ENCODE results near the gene SGMS1.

The SGMS1 gene

DNA sequence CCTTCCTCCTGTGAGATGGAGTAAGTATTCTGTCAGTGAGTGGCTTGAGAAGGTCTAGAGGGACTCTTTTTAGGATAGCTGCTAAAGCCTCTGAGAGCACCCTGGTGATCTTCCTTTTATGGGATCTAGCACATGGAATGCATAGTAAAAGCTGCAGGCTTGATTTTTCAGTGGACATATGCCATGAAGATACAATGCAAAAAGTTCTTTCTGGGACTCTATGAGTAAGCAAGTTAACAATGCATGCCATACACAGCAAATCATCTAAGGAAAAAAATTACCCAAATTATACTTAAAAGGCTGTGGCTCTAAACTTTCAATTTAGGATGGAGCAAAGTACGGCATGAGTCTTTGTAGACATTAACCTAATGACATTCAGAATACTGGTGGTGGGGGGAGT is 154.5 kb downstream of the SGMS1 start:
- no peak for DNase-seq
- Histone ChIP-seq H2BK120ac (ENCODE audit: low read depth, low read length) (no peak overlapping the region), H3K9ac (ENCODE audit: low read length) (peak overlapping the region; percentile 24), H3K4ac (ENCODE audit: low read depth in 1 of 2, low read length in 2 of 2) (no peak overlapping the region), H3K4me1 (ENCODE audit: control insufficient read depth, insufficient read depth, low read depth, low read length) (peaks cover 4% of the 10 kb centered on the region), H2AFZ (ENCODE audit: low read depth, low read length) (no peak overlapping the region), H2BK5ac (ENCODE audit: low read depth, low read length, poor library complexity, severe bottlenecking) (no peak overlapping the region), H3K4me3 (ENCODE audit: insufficient read depth in 1 of 2, low read depth in 1 of 2, low read length in 2 of 2) (peak overlapping the region in 1 of 2 experiments; percentile 51), H3K18ac (ENCODE audit: low read depth in 1 of 2, low read length in 2 of 2) (no peak overlapping the region), H3K9me3 (ENCODE audit: control insufficient read depth, low read length) (no peaks in the 10 kb centered on the region), H4K91ac (ENCODE audit: low read length) (no peak overlapping the region), H2BK12ac (ENCODE audit: low read length in 2 of 2) (no peak overlapping the region), H3K4me2 (ENCODE audit: low read length, poor library complexity, severe bottlenecking) (no peak overlapping the region), H3K27ac (ENCODE audit: low read length, poor library complexity, severe bottlenecking) (no peak overlapping the region), H4K8ac (ENCODE audit: low read length) (no peak overlapping the region), H3K23ac (ENCODE audit: low read length in 2 of 2) (no peak overlapping the region), H2BK15ac (ENCODE audit: low read depth, poor library complexity, severe bottlenecking) (no peak overlapping the region), H3K27me3 (ENCODE audit: control insufficient read depth in 1 of 2, insufficient read depth in 1 of 2, low read length in 2 of 2) (no peaks in the 10 kb centered on the region), H3K14ac (ENCODE audit: low read length in 2 of 2) (no peak overlapping the region), H2AK5ac (ENCODE audit: low read length, severe bottlenecking) (no peak overlapping the region), H3K36me3 (ENCODE audit: control insufficient read depth in 1 of 2, insufficient read depth in 2 of 2, low read depth in 1 of 2, low read length in 2 of 2) (no peaks in the 10 kb centered on the region), H3K79me1 (replicated peaks; ENCODE audit: low read length, poor library complexity, severe bottlenecking) (peaks cover 4% of the 10 kb centered on the region)
- 100% methylated on average over 1 of the region's 1 CpG for WGBS

DNA sequence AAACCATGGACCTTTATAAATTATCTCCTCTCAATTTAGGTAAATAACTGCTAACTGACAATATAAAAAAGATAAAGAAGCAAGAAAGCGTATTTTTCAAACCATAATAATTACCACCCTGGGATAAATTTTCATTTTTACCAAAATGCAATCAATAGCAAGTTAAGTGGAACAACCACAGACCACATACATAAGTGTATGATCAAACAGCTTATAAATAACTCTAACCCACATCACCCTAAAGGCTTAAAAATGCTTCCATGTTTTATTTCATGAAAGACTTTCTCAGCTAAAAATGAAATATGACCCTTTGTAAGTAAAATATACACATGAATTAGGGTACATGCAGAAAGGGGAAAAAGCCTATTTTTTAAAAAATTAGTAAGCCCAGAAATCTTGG is 156.5 kb downstream of the SGMS1 start:
- Histone ChIP-seq H2BK120ac (ENCODE audit: low read depth, low read length) (no peak overlapping the region), H3K4ac (ENCODE audit: low read depth in 1 of 2, low read length in 2 of 2) (no peak overlapping the region), H3K27ac (ENCODE audit: low read length, poor library complexity, severe bottlenecking) (no peak overlapping the region), H3K79me1 (replicated peaks; ENCODE audit: low read length, poor library complexity, severe bottlenecking) (peaks cover 2% of the 10 kb centered on the region), H3K36me3 (ENCODE audit: control insufficient read depth in 1 of 2, insufficient read depth in 2 of 2, low read depth in 1 of 2, low read length in 2 of 2) (no peaks in the 10 kb centered on the region), H2BK15ac (ENCODE audit: low read depth, poor library complexity, severe bottlenecking) (no peak overlapping the region), H4K91ac (ENCODE audit: low read length) (no peak overlapping the region), H3K18ac (ENCODE audit: low read depth in 1 of 2, low read length in 2 of 2) (no peak overlapping the region), H3K4me2 (ENCODE audit: low read length, poor library complexity, severe bottlenecking) (no peak overlapping the region), H3K14ac (ENCODE audit: low read length in 2 of 2) (no peak overlapping the region), H2BK5ac (ENCODE audit: low read depth, low read length, poor library complexity, severe bottlenecking) (no peak overlapping the region), H2AFZ (ENCODE audit: low read depth, low read length) (no peak overlapping the region), H3K4me3 (ENCODE audit: insufficient read depth in 1 of 2, low read depth in 1 of 2, low read length in 2 of 2) (no peak overlapping the region), H2BK12ac (ENCODE audit: low read length in 2 of 2) (no peak overlapping the region), H3K23ac (ENCODE audit: low read length in 2 of 2) (no peak overlapping the region), H3K9ac (ENCODE audit: low read length) (no peak overlapping the region), H2AK5ac (ENCODE audit: low read length, severe bottlenecking) (no peak overlapping the region), H3K27me3 (ENCODE audit: control insufficient read depth in 1 of 2, insufficient read depth in 1 of 2, low read length in 2 of 2) (no peaks in the 10 kb centered on the region), H4K8ac (ENCODE audit: low read length) (no peak overlapping the region), H3K4me1 (ENCODE audit: control insufficient read depth, insufficient read depth, low read depth, low read length) (peaks cover 4% of the 10 kb centered on the region), H3K9me3 (ENCODE audit: control insufficient read depth, low read length) (no peaks in the 10 kb centered on the region)
- DNase-seq, result no peak
- 83% methylated on average over 1 of the region's 1 CpG for WGBS

DNA sequence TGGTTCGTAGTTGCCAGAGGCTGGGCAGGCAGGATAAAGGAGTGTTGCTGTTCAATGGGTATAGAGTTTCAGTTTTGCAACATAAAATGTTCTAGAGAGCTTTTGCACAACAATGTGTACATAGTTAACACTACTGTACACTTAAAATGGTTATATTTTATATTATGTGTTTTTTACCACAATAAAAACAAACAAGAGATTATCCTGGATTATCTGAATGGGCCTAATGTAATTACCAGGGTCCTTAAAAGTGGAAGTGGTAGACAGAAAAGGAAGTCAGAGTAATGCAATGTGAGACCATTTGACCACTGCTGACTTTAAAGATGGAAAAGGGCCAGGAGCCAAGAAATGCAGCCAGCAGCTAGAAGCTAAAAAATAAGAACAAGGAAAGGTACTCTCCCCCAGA is 159.7 kb downstream of the SGMS1 start:
- Histone ChIP-seq H3K18ac (ENCODE audit: low read depth in 1 of 2, low read length in 2 of 2) (no peak overlapping the region), H3K14ac (ENCODE audit: low read length in 2 of 2) (no peak overlapping the region), H2AK5ac (ENCODE audit: low read length, severe bottlenecking) (no peak overlapping the region), H3K36me3 (ENCODE audit: control insufficient read depth in 1 of 2, insufficient read depth in 2 of 2, low read depth in 1 of 2, low read length in 2 of 2) (peaks cover 0 to 11% of the 10 kb centered on the region in 2 experiments), H3K79me1 (replicated peaks; ENCODE audit: low read length, poor library complexity, severe bottlenecking) (peaks cover 2% of the 10 kb centered on the region), H3K4me3 (ENCODE audit: insufficient read depth in 1 of 2, low read depth in 1 of 2, low read length in 2 of 2) (no peak overlapping the region), H3K4ac (ENCODE audit: low read depth in 1 of 2, low read length in 2 of 2) (no peak overlapping the region), H2BK5ac (ENCODE audit: low read depth, low read length, poor library complexity, severe bottlenecking) (no peak overlapping the region), H3K4me2 (ENCODE audit: low read length, poor library complexity, severe bottlenecking) (no peak overlapping the region), H2BK12ac (ENCODE audit: low read length in 2 of 2) (no peak overlapping the region), H3K27ac (ENCODE audit: low read length, poor library complexity, severe bottlenecking) (no peak overlapping the region), H2BK120ac (ENCODE audit: low read depth, low read length) (no peak overlapping the region), H3K9ac (ENCODE audit: low read length) (no peak overlapping the region), H3K4me1 (ENCODE audit: control insufficient read depth, insufficient read depth, low read depth, low read length) (no peaks in the 10 kb centered on the region), H4K91ac (ENCODE audit: low read length) (no peak overlapping the region), H4K8ac (ENCODE audit: low read length) (no peak overlapping the region), H2BK15ac (ENCODE audit: low read depth, poor library complexity, severe bottlenecking) (no peak overlapping the region), H3K23ac (ENCODE audit: low read length in 2 of 2) (no peak overlapping the region), H2AFZ (ENCODE audit: low read depth, low read length) (no peak overlapping the region), H3K27me3 (ENCODE audit: control insufficient read depth in 1 of 2, insufficient read depth in 1 of 2, low read length in 2 of 2) (no peaks in the 10 kb centered on the region), H3K9me3 (ENCODE audit: control insufficient read depth, low read length) (no peaks in the 10 kb centered on the region)
- WGBS, result no CpG with 5 or more reads among the region's 1 CpG
- peak; percentile 11 for DNase-seq

DNA sequence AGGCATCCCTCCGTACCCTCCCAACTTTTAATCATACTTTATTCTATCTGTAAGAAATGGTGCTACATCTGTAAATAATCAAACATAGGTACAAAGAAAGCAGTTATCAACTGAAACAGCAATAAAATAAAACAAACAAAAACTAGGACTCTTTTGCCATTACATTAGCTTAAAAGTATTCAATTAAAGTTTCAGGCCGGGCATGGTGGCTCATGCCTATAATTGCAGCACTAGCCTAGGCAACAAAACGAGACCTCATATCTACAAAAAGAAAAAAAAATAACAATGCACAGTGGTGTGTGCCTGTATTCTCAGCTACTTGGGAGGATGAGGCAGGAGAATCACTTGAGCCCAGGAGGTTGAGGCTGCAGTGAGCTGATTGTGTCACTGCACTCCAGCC is 161.9 kb downstream of the SGMS1 start:
- H3K27me3 ChIP-seq (ENCODE audit: control insufficient read depth in 1 of 2, insufficient read depth in 1 of 2, low read length in 2 of 2), result no peaks in the 10 kb centered on the region
- no peaks in the 10 kb centered on the region for H3K9me3 ChIP-seq (ENCODE audit: control insufficient read depth, low read length)
- no peak overlapping the region for H3K4ac ChIP-seq (ENCODE audit: low read depth in 1 of 2, low read length in 2 of 2)
- H3K79me1 ChIP-seq (replicated peaks; ENCODE audit: low read length, poor library complexity, severe bottlenecking), result peaks cover 2% of the 10 kb centered on the region
- no peak overlapping the region for H2BK120ac ChIP-seq (ENCODE audit: low read depth, low read length)
- 100% methylated on average over 2 of the region's 3 CpGs for WGBS
- H3K4me3 ChIP-seq (ENCODE audit: insufficient read depth in 1 of 2, low read depth in 1 of 2, low read length in 2 of 2), result no peak overlapping the region
- H4K8ac ChIP-seq (ENCODE audit: low read length), result no peak overlapping the region
- no peak overlapping the region for H2BK12ac ChIP-seq (ENCODE audit: low read length in 2 of 2)
- H3K4me2 ChIP-seq (ENCODE audit: low read length, poor library complexity, severe bottlenecking), result no peak overlapping the region
- no peak overlapping the region for H3K14ac ChIP-seq (ENCODE audit: low read length in 2 of 2)
- no peak overlapping the region for H4K91ac ChIP-seq (ENCODE audit: low read length)
- no peak overlapping the region for H3K9ac ChIP-seq (ENCODE audit: low read length)
- no peak overlapping the region for H3K18ac ChIP-seq (ENCODE audit: low read depth in 1 of 2, low read length in 2 of 2)
- H3K4me1 ChIP-seq (ENCODE audit: control insufficient read depth, insufficient read depth, low read depth, low read length), result no peaks in the 10 kb centered on the region
- no peak for DNase-seq
- H3K27ac ChIP-seq (ENCODE audit: low read length, poor library complexity, severe bottlenecking), result no peak overlapping the region
- H3K23ac ChIP-seq (ENCODE audit: low read length in 2 of 2), result no peak overlapping the region
- H3K36me3 ChIP-seq (ENCODE audit: control insufficient read depth in 1 of 2, insufficient read depth in 2 of 2, low read depth in 1 of 2, low read length in 2 of 2), result peaks cover 0 to 11% of the 10 kb centered on the region in 2 experiments
- H2AK5ac ChIP-seq (ENCODE audit: low read length, severe bottlenecking), result no peak overlapping the region
- no peak overlapping the region for H2AFZ ChIP-seq (ENCODE audit: low read depth, low read length)
- no peak overlapping the region for H2BK5ac ChIP-seq (ENCODE audit: low read depth, low read length, poor library complexity, severe bottlenecking)
- H2BK15ac ChIP-seq (ENCODE audit: low read depth, poor library complexity, severe bottlenecking), result no peak overlapping the region
